HuH-7 (cell line): ENCODE results near the gene ENPP7.

Experiments
- DNase-seq: peaks from one replicate; pipeline ENCODE4 v3.0.0; 2011; ENCODE audit warnings: low spot score

Gene ENPP7, protein sequence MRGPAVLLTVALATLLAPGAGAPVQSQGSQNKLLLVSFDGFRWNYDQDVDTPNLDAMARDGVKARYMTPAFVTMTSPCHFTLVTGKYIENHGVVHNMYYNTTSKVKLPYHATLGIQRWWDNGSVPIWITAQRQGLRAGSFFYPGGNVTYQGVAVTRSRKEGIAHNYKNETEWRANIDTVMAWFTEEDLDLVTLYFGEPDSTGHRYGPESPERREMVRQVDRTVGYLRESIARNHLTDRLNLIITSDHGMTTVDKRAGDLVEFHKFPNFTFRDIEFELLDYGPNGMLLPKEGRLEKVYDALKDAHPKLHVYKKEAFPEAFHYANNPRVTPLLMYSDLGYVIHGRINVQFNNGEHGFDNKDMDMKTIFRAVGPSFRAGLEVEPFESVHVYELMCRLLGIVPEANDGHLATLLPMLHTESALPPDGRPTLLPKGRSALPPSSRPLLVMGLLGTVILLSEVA

DNA sequence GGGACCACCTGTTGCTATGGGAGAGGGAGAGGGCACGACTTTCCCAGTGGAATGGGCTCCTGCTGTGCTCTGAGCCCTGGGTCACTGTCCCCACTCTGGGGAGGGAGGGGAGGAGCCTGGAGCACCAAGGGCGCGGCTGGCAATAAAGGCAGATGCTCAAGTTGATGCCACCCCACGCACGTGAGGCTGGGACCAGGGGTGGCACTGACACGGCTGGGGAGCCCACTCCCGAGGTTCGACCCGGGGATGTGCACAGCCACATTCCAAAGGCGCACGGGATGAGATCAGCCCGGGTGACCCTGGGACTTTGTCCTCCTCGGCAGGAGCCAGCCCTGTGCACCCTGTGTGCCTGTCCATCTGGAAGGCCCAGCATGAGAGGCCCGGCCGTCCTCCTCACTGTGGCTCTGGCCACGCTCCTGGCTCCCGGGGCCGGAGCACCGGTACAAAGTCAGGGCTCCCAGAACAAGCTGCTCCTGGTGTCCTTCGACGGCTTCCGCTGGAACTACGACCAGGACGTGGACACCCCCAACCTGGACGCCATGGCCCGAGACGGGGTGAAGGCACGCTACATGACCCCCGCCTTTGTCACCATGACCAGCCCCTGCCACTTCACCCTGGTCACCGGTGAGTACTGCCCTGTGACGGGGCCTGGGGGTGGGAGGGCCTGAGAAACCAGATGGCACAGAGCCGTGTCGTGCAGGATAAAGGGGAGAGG, at the start of gene ENPP7:
ENPP7 (plus strand) TSS at position 175 of the 715 bp plus-strand sequence; CDS start at position 372, 197 bp downstream.
- DNase-seq, result no peak

DNA sequence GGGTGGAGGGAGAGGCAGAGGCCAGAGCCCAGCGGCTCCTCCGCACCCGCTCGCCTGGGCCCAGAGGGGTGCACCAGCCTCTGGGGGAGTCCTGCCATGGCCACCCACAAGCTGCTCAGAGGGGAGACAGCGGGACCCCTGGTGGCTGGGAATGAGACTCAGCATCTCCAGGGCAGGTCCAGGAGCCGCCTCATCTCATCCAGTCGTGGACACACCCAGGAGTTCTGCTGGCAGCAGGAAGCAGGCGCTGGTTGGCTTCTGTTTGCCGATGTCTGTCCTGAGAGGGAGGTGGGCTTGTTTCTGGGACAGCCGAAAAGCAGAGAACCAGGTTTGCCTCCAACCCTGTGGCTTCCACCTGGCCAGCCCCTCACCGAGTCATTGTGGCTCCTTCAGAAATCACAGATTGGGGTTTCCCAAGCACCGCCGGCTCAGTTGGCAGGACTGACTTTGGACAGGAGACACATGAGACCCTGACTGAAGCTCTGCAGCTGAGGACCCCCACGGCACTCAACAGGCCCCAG, 49.6 kb upstream of the ENPP7 start:
- no peak for DNase-seq

DNA sequence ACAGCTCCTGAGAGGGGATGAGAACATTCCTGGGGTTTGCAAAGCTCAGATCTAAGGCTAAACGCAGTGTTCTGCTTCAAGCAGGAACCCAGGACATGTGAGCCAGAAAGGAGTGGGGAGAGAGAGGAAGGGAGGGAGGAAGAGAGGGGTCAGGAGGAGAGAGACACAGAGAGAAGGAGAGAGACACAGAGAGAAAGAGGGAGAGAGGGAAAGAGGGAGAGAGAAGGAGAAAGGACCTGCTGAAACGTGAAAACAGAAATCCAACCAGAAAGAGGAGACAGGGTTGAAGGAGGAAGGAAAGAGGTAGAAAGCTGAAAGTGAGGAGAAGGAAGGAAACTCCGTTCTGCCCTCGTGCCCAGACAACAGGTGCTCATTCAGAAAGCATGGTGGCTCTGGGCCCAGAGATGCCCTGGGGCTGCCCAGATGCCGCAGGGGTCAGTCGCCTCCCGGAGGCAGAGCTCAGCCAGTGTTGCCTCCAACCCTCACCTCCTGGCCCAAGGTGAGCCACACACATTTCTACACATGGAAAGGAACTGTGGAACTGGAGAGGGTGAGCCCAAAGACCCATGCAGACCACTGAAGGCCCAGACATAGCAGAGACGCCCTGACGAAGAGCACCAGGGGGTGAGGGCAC, 49.0 kb upstream of the ENPP7 start:
- DNase-seq, result no peak

DNA sequence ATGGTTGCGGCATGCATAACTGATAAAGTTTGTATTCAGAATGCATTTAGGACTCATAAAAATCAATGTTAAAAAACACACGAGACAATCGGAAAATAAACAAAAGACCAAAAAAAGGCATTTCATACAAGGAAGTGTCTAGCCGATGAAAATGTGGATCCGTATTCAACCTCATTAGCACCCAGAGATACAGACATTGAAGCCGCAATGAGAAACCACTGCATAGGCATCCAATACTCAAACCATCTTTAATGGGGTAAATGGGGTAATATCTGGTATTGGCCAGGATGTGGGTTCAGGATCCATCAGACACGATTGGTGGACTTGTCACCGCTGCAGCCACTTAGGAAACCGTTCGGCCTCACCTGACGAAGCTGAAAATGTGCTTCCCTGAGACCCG, 47.4 kb upstream of the ENPP7 start:
- DNase-seq, result no peak

DNA sequence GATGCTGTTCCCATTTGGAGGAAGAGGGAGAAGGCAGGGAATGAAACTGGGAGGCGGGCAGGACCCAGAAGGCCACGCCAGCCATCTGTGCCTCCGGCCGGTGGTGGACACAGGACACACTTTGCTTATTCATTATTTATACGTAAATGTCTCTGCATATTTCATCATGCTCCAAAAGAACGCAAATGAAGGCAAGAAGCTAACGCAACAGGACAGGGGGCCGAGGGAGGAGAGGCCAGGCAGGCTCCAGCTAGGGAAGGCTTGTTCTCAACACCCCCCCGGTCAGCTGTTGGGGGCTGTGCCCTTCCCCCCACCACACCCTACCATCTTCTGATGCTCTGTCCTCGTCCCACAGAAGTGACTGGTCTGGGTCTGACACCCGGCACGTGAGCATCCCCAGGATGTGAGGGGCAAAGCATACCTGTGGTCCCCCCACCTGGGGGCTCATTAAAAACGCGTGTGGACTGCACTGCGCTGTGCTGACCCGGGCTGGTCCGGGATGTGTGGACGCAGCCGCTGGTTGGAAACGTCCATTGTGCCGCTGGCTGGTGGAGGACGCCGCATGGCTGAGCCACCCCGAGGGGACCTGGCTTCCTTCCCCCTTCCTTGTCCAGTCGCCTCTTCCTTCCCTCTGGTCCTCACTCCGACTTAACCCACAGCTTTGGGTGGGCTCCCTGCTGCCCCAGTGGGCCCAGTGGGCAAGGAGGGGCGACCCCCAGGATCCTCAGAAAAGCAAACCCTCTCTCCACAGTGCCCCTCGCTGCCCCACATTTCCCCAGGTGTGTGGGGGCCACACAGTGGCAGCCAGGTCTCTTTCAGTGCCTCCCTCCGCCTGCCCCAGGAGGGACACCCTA, 46.4 kb upstream of the ENPP7 start:
- no peak for DNase-seq

DNA sequence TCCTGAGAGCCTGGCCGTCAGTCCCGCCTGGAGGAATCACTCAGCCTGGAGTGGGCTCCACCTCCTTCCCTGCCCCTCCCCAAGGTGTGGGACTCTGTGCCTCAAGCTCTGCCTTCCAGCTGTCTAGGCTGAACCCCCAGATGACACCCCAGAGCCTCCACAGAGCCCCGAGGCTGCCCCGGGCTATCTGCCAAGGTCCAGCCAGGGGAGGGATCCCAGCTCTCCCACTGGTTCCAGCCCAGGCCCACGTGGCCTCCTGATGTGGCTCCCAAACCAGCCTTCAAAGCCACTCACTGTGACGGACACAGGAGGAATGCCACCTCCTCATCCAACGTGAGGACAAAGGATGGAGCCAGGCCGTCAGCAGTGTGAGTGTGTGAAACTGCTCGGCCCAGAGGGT, 45.6 kb upstream of the ENPP7 start:
- DNase-seq, result no peak

DNA sequence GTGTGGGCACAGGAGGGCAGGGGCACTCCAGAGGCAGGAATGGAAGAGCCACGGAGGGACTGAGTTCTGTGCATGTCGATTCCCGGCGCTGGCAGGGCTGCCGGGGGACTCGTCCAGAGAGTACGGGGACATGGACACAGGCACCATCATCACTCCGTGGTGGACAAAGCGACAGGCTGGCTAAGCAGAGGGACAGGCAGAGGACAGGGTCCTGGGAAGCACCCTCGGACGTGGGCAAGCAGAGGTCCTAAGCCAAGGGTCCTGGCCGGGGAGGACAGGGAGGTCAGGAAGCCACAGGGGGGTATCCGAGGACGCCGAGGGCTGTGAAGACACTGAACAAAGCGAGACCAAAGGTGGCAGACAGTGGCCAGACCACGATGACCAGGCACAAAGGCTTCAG, 44.3 kb upstream of the ENPP7 start:
- DNase-seq, result no peak

DNA sequence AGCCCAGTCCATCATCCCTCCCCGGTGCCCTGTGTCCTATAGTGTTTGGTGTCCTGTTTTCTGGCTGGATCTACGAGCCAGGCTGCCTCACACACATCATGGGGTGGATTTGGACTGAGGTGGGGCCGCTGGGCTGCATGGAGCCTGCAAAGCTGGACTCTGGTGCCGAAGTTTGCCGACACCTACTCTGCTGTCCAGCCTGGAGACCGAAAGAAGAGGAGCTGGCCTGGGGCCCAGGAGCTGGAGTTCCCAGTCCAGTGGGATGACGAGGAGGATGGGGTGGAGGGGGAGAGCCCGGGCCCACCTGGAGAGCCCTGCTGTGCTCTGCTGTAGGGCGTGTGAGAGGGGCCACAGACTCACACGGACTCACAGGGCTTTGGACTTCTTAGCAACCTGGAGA, 40.3 kb upstream of the ENPP7 start:
- DNase-seq, result no peak

DNA sequence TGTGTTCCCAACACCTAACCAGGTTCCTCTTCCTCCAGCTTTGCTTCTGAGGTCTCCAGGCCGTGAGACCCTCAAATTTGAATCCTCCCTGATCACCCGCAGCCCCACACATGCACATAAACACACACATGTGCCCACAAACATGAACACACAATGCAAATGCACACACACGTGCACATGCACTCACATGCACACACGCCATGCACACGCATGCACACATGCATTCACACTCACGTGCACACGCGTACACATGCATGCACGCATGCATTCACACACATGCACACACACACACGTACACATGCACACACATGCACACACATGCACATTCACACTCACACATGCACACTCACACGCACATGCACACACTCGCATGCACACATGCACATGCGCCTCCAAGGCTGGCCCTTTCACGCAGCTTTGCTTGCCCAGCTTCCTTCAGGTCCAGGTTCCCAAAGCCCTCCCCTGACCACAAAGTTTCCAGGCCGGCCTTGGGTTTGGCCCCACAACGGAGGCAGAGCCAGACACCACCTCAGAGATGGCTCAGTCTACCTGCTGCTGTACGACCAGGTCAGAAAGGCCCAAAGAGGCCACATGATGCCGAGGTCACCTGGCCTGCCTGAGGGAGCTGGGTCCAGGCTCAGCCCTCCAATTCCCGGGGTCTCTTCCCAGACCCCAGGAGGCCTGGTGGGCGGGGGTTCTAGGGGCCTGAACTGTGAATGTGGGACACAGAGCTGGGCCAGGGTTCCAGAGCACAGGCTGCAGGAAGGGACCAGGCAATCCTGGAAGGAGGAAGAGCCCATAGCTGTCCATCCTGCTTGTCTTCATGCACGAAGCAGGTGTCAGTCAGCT, 39.5 kb upstream of the ENPP7 start:
- no peak for DNase-seq

DNA sequence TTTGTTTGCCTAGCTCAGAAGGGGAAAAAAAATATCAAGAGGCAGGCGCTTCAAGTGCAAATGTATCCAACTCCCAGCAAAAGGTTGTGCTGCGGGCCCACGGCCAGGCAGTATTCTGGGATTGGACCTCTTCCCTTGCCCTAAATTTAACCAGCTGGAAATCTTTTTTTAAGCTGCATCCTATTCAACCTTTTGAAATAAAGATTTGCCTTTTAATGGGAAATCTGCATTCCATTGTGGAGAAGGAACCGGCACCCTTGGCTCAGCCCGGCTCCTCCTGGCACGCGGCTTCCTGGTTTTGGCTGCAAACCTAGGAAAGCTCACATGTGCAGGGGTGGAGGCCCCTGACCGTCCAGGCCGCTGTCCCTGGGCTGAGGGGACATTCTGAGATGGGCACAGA, 38.8 kb upstream of the ENPP7 start:
- no peak for DNase-seq

DNA sequence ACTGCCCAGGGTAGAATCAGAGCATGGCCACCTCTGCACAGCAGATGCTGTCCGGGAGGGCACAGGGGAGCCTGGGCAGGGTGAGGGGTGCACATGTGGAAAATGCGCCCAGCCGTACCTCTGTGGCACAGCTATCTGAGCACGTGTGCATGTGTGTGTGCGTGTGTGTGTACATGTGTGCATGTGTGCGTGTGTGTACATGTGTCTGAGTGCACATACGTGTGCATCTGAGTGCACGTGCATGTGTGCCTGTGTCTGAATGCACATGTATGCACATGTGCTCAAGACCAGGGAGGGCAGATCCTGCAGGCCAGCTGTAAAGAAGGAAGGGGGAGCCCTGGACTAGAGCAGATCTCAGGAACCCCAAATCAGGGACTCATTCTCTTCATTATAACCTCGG, 37.3 kb upstream of the ENPP7 start:
- DNase-seq, result no peak

DNA sequence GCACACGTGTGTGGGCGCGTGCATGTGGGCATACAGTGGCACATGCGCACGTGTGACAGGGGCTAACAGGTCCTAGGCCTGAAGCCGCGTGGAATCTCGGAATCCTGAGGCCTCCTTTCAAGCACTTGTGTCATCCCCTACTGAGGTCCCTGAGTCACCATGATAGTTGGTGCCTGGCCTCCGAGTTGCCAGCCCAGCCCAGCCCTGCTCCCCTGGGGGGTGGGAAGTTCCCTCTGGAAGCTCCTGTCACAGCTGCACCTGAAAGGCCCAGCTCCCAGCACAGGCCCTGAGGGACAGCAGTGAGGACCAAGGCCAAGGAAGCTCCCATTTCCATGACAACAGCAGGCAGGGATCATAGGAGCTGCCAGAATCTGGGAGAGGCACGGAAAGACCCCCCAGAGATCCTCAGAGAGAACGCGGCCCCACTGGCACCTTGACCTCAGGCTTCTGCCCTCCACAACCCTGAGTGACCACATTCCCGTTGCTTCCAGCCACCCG, 35.4 kb upstream of the ENPP7 start:
- no peak for DNase-seq

DNA sequence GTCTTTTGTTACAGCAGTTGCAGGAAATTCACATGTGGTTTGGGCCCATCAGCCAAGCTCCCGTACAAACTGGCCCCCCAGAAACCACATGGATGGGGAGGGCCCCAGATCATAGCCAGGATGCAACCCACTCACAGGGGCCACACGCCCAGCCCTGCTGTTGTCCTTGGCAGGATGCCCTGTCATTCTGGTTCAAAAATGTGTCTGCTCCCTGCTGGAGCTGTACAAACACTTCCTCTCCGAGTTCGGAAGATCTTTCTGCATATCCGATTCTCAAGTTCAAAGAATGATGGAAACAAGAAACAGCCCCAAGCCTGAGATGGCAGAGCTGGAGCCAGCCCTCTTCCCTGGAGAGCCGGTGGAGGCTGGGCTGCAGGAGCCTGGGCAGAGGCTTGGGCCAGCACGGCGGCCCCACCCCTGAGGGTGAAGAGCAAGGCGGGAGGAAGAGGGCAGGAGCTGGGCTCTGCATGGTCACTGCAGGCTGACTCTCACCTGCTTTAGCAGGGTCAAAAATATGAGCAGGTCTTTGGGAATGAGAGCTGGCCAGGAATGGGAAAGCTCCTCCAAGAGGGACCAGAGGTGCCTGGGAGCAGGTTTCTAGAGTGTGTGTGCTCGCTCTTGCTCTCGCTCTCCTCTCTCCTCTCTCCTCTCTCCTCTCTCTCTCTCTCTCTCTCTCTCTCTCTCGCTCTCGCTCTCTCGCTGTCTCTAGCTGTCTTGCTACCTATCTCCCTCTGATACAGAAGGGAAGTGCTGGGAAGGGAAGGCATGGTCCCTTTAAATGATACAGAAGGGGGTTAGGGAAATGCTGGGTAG, 34.7 kb upstream of the ENPP7 start:
- DNase-seq, result no peak

DNA sequence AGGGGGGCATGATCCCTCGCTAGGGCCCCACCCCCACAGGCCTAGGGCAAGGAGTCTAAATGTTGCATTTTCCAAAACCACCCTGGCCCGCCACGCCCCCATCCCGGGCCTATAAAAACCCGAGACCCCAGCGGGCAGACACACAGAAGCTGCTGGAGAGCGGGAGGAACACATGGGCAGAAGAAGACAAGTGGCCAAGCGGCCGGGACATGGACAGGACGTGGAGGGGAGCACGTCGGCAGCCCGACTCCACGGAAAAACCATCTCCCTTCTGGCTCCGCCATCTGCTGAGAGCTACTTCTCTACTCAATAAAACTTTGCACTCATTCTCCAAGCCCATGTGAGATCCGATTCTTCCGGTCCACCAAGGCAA, 34.1 kb upstream of the ENPP7 start:
- DNase-seq, result no peak

DNA sequence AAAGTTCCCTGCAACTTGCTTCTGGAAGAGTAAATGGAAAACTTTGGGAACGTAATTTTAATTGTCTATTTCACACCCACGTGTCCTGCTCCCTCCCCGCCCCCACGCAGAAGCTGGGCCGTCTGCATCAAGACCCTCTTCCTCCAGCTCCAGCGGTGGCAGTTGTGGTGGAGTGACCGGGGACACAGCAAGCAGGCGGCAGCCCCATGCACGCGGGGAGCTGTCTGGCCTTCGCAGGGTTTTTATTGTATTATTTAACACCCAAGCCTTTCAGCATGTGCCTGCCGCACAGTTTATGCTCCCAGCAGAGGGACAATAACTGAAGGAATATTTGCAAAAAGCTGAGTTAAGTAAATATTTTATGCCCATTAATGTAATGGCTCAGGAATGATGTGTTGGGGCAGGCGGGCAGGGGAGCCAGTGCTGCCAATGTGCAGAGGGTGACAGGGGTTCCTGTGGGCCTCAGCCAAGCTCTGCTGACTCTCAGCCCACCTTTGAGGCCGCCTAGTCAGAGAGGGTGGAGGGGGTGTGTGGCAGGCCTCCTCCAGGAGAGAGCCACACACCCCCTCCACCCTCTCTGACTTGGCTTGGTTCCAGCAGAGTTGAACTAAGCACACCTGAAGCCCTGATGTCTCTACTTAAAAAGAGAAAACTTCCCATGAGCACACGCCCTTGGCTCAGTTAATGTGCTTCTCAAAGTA, 32.4 kb upstream of the ENPP7 start:
- no peak for DNase-seq

DNA sequence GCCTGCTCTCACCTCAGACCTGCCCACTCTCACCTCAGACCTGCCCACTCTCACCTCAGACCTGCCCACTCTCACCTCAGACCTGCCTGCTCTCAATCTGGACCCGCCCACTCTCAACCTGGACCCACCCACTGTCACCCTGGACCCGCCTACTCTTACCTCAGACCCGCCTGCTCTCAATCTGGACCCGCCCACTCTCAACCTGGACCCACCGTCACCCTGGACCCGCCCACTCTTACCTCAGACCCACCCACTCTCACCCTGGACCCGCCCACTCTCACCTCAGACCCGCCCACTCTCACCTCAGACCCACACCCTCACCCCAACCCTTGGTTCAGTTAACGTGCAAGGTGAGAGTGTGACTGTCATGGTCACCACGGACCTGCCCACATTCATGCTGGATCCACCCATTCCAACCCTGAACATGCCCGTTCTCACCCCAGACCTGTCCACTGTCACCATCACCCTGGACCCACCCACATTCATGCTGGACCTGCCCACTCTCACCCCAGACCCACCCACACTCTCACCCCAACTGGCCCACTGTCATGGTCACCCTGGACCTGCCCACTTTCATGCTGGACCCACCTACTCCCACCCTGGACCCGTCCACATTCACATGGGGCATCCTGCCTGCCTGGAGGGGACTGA, 31.2 kb upstream of the ENPP7 start:
- DNase-seq, result no peak

DNA sequence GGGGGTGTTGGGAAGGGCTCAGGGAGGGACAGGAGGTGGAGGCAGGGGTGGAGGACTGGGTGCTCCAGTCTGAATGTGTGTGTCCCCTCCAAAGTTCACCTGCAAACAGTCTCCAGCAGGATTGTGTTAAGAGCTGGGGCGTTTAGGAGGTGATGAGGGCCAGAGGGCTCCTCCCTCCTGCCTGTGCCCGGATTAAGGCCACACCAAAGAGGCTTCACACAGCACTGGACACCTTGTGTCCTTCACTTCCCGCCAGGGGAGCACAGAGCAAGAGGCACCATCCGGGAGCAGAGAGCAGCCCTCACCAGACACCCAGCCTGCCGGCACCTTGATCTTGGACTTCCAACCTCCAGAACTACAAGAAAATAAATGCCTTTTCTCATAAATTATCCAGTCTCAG, 30.2 kb upstream of the ENPP7 start:
- no peak for DNase-seq

DNA sequence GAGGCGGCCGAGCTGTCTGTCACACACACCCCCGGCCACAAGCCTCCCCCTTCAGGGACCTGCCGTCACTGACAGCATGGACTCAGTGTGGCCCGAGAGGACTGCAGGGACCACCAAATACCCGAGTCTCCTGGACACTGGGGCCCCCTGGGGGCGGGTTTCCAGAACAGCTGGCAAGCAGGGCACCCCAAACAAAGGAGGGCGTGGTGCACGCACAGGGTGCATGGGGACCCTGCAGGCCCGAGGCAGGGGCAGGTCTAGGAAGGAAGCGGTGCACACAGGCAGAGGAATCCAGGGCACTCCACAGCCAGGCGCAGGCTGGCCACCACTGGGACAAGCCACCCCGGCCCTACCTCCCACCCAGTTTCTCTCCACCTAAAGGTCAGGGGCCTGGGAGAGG, 28.7 kb upstream of the ENPP7 start:
- no peak for DNase-seq
